ENCODE data around the gene TLE2. TPM values are rescaled to one million over a fixed set of nuclear protein-coding genes. Genes with fewer than 3 reads are reported as not detected.

Gene TLE2
- total and polyA plus RNA-seq, 9 of the 15 experiments (the other 6 are each of a cell fraction or from before 2014, with no cell fraction given), result 0.35 to 13.1 (median 6.2) TPM

DNA sequence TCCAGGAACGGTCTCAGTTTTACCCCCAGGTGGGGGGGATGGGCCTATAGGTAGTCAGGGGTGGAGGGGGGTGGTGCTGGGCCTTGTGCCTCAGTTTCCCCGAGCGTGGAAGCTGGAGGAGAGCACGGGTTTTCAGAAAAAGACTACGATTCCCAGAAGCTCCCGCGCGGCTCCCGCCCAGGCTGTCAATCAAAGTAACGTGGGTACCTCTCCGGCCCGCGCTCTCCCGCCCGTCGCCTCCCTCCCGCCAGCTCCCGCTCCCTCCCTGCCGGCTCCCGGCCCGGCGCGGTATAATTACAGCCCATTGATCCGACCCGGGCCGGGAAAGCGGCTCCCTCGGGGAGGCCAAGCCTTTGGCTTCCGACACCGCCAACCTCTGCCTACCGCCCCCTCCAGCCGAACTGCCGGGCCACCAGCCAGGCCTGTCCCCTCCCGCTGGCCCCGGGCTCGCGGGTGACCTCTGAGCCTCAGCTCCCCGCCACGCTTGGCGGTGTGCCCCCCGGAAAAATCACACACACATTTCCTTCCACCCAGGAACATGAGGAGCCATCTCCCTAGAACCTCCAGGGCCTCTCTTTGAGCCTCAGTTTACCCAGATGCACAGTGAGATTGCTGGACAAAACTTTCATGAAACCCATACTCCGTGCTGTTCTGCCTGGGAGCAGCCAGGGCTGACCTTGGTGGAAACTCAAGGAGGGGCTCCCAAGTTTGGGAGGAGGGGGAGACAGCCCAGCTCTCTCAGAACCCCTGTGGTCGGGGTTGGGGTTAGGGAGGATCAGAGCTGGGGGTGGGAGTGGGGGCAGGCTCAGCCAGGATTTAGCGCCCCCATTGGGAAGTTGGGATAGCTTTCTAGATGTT lies 7.3 kb upstream of the TLE2 start (continued):
- TF ChIP-seq, protein P1, sequence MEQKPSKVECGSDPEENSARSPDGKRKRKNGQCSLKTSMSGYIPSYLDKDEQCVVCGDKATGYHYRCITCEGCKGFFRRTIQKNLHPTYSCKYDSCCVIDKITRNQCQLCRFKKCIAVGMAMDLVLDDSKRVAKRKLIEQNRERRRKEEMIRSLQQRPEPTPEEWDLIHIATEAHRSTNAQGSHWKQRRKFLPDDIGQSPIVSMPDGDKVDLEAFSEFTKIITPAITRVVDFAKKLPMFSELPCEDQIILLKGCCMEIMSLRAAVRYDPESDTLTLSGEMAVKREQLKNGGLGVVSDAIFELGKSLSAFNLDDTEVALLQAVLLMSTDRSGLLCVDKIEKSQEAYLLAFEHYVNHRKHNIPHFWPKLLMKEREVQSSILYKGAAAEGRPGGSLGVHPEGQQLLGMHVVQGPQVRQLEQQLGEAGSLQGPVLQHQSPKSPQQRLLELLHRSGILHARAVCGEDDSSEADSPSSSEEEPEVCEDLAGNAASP (IDR thresholded peaks at IDR 0.05), result no peak
- TF ChIP-seq LARP7 (IDR thresholded peaks at IDR 0.05) (no peak), CBX5 (IDR thresholded peaks at IDR 0.05; ENCODE audit: borderline replicate concordance, low read depth) (no peak), POLR2G (IDR thresholded peaks at IDR 0.05; ENCODE audit: low read depth, low read length) (peak; percentile 89), RBFOX2 (IDR thresholded peaks at IDR 0.05; ENCODE audit: low read depth, low read length) (peak; percentile 85), NFIC (IDR thresholded peaks at IDR 0.05) (peak; percentile 73), TAF7 (tag; IDR thresholded peaks at IDR 0.05) (no peak), MAFG (tag; conservative IDR thresholded peaks at IDR 0.05) (no peak), CREM (IDR thresholded peaks at IDR 0.05; ENCODE audit: low read depth) (peak; percentile 56), NR2C2 (CRISPR knock-in tag; IDR thresholded peaks at IDR 0.05) (no peak), NR2C2 (tag; IDR thresholded peaks at IDR 0.05) (peak; percentile 75), HDAC1 (IDR thresholded peaks at IDR 0.05) (peak; percentile 29 to 87; a peak in 2 of 4 replicates), NCOA2 (IDR thresholded peaks at IDR 0.05; ENCODE audit: partially characterized antibody in 2 of 2) (no peak), SPI1 (IDR thresholded peaks at IDR 0.05; ENCODE audit: borderline replicate concordance, low read depth, low read length) (no peak), TCF7L2 (IDR thresholded peaks at IDR 0.05; ENCODE audit: low read depth, low read length) (no peak), ZNF75A (CRISPR knock-in tag; IDR thresholded peaks at IDR 0.05) (no peak)
- TF ChIP-seq, protein P2, sequence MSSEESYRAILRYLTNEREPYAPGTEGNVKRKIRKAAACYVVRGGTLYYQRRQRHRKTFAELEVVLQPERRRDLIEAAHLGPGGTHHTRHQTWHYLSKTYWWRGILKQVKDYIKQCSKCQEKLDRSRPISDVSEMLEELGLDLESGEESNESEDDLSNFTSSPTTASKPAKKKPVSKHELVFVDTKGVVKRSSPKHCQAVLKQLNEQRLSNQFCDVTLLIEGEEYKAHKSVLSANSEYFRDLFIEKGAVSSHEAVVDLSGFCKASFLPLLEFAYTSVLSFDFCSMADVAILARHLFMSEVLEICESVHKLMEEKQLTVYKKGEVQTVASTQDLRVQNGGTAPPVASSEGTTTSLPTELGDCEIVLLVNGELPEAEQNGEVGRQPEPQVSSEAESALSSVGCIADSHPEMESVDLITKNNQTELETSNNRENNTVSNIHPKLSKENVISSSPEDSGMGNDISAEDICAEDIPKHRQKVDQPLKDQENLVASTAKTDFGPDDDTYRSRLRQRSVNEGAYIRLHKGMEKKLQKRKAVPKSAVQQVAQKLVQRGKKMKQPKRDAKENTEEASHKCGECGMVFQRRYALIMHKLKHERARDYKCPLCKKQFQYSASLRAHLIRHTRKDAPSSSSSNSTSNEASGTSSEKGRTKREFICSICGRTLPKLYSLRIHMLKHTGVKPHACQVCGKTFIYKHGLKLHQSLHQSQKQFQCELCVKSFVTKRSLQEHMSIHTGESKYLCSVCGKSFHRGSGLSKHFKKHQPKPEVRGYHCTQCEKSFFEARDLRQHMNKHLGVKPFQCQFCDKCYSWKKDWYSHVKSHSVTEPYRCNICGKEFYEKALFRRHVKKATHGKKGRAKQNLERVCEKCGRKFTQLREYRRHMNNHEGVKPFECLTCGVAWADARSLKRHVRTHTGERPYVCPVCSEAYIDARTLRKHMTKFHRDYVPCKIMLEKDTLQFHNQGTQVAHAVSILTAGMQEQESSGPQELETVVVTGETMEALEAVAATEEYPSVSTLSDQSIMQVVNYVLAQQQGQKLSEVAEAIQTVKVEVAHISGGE (CRISPR knock-in tag; IDR thresholded peaks at IDR 0.05), result 0 out of 6 replicates have a peak, but pooled peaks of 1 of the 3 experiments have one; percentile 5
- TF ChIP-seq, protein P3, sequence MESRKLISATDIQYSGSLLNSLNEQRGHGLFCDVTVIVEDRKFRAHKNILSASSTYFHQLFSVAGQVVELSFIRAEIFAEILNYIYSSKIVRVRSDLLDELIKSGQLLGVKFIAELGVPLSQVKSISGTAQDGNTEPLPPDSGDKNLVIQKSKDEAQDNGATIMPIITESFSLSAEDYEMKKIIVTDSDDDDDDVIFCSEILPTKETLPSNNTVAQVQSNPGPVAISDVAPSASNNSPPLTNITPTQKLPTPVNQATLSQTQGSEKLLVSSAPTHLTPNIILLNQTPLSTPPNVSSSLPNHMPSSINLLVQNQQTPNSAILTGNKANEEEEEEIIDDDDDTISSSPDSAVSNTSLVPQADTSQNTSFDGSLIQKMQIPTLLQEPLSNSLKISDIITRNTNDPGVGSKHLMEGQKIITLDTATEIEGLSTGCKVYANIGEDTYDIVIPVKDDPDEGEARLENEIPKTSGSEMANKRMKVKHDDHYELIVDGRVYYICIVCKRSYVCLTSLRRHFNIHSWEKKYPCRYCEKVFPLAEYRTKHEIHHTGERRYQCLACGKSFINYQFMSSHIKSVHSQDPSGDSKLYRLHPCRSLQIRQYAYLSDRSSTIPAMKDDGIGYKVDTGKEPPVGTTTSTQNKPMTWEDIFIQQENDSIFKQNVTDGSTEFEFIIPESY (CRISPR knock-in tag; IDR thresholded peaks at IDR 0.05), result 0 out of 2 replicates have a peak, but pooled peaks have one; percentile 47
- TF ChIP-seq, protein P4, sequence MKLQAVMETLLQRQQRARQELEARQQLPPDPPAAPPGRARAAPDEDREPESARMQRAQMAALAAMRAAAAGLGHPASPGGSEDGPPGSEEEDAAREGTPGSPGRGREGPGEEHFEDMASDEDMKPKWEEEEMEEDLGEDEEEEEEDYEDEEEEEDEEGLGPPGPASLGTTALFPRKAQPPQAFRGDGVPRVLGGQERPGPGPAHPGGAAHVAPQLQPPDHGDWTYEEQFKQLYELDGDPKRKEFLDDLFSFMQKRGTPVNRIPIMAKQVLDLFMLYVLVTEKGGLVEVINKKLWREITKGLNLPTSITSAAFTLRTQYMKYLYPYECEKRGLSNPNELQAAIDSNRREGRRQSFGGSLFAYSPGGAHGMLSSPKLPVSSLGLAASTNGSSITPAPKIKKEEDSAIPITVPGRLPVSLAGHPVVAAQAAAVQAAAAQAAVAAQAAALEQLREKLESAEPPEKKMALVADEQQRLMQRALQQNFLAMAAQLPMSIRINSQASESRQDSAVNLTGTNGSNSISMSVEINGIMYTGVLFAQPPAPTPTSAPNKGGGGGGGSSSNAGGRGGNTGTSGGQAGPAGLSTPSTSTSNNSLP (IDR thresholded peaks at IDR 0.05; ENCODE audit: borderline replicate concordance, low read depth, low read length), result no peak
